H1 (cell line): ENCODE results near the gene FCMR. TPM values are rescaled to one million over a fixed set of nuclear protein-coding genes. Genes with fewer than 3 reads are reported as not detected.

Experiments used
- CTCF ChIA-PET: fragments of 300-600 bp; sonication (Branson Sonifier 250); formaldehyde crosslinking; loops from one replicate; lab custom pipeline; 2021; ENCODE audit not compliant: partially characterized antibody; lab: Charles Lee
- POLR2A ChIA-PET: fragments of 300-600 bp; sonication (Branson Sonifier 250); formaldehyde crosslinking; loops from one replicate; lab custom pipeline; 2021; ENCODE audit warnings: inconsistent platforms; ENCODE audit not compliant: partially characterized antibody; lab: Charles Lee
- DNase-seq, 2 experiments: peaks; one replicate each; pipeline versions ENCODE4 v3.0.0 to v3.0.0-alpha.2; 2010 to 2022; ENCODE audit warnings: low spot score in 2 of 2, low read depth in 1 of 2, mixed read lengths in 1 of 2
- FAIRE-seq: peaks from 2 replicates; lab custom pipeline; 2011; peaks lifted over from hg19 to GRCh38; lab: Jason Lieb, UNC
- H2AFZ ChIP-seq: 2 replicates; pipeline ENCODE4 v1.8.1; 2012; ENCODE audit warnings: low read length, inconsistent platforms
- H2AK5ac ChIP-seq: 2 replicates; pipeline ENCODE4 v1.6.1; 2013; ENCODE audit warnings: low read depth, low read length
- H2BK120ac ChIP-seq: replicated peaks from 2 replicates; pipeline ENCODE3; 2013; ENCODE audit warnings: low read depth, low read length, inconsistent platforms
- H2BK12ac ChIP-seq: 2 replicates; pipeline ENCODE4 v1.6.1; 2013; ENCODE audit warnings: low read depth, low read length
- H2BK15ac ChIP-seq: 2 replicates; pipeline ENCODE4 v1.6.1; 2013; ENCODE audit warnings: low read length
- H2BK20ac ChIP-seq: 2 replicates; pipeline ENCODE4 v1.6.1; 2013; ENCODE audit warnings: low read length
- H2BK5ac ChIP-seq: 2 replicates; pipeline ENCODE4 v1.6.1; 2013; ENCODE audit warnings: low read depth, low read length
- H3K14ac ChIP-seq: 2 replicates; pipeline ENCODE4 v1.6.1; 2013; ENCODE audit warnings: inconsistent platforms; ENCODE audit not compliant: insufficient read length
- H3K18ac ChIP-seq: 2 replicates; pipeline ENCODE4 v1.6.1; 2013; ENCODE audit warnings: low read length; ENCODE audit errors: extremely low read depth
- H3K23ac ChIP-seq: 2 replicates; pipeline ENCODE4 v1.6.1; 2013; ENCODE audit warnings: inconsistent platforms; ENCODE audit not compliant: insufficient read length
- H3K23me2 ChIP-seq: 2 replicates; pipeline ENCODE4 v1.6.1; 2013; ENCODE audit warnings: low read depth, low read length
- H3K27ac ChIP-seq: 2 replicates; pipeline ENCODE4 v1.6.1; 2011; ENCODE audit warnings: low read depth, low read length, inconsistent platforms
- H3K27me3 ChIP-seq, 4 experiments: replicated peaks in 1 of 4; 1 replicate in 1 of 4; 2 replicates in 3 of 4; pipeline versions ENCODE4 v1.6.1 to v1.8.1; 2011 to 2013; ENCODE audit warnings: low read length in 3 of 4, mild to moderate bottlenecking in 3 of 4, inconsistent platforms in 2 of 4, mixed read lengths in 2 of 4, moderate library complexity in 1 of 4; ENCODE audit not compliant: control insufficient read depth in 3 of 4, insufficient read depth in 3 of 4; ENCODE audit errors: extremely low read depth in 1 of 4
- H3K36me3 ChIP-seq, 4 experiments: 2 replicates each; pipeline versions ENCODE4 v1.6.1 to v1.8.1; 2011 to 2013; ENCODE audit warnings: mild to moderate bottlenecking in 4 of 4, low read length in 3 of 4, moderate library complexity in 2 of 4, control low read depth in 1 of 4, inconsistent platforms in 1 of 4; ENCODE audit not compliant: insufficient read depth in 4 of 4, control insufficient read depth in 2 of 4
- H3K4ac ChIP-seq: replicated peaks from 2 replicates; pipeline ENCODE3; 2013; ENCODE audit warnings: low read length, low read depth, mixed read lengths, inconsistent platforms; ENCODE audit not compliant: insufficient read length
- H3K4me1 ChIP-seq, 4 experiments: replicated peaks in 1 of 4; 1 replicate in 1 of 4; 2 replicates in 3 of 4; pipeline versions ENCODE4 v1.6.1 to v1.8.1; 2011 to 2013; ENCODE audit warnings: low read length in 3 of 4, inconsistent platforms in 2 of 4, mixed read lengths in 1 of 4; ENCODE audit not compliant: insufficient read depth in 4 of 4, control insufficient read depth in 3 of 4
- H3K4me2 ChIP-seq, 2 experiments: 2 replicates each; pipeline versions ENCODE4 v1.6.1 to v1.8.1; 2011 to 2013; ENCODE audit warnings: low read depth in 2 of 2, low read length in 2 of 2, control low read depth in 1 of 2, inconsistent platforms in 1 of 2, mild to moderate bottlenecking in 1 of 2; ENCODE audit not compliant: insufficient read depth in 1 of 2
- H3K4me3 ChIP-seq, 4 experiments: fragments of 200-600, 300-600 bp in 1 of 4; sonication (generic), shearing (Covaris generic), sonication (Bioruptor Twin) in 1 of 4; 2 replicates each; pipeline versions ENCODE4 v1.5.1 to v1.8.1; 2011 to 2016; ENCODE audit warnings: low read length in 4 of 4, low read depth in 3 of 4, control low read depth in 2 of 4, inconsistent platforms in 2 of 4, mild to moderate bottlenecking in 2 of 4, mixed read lengths in 1 of 4, moderate library complexity in 1 of 4; ENCODE audit not compliant: insufficient read depth in 2 of 4; ENCODE audit errors: extremely low read depth in 1 of 4
- H3K56ac ChIP-seq: replicated peaks from 2 replicates; pipeline ENCODE3; 2013; ENCODE audit warnings: low read depth, mild to moderate bottlenecking, mixed read lengths, low read length, inconsistent platforms; ENCODE audit not compliant: insufficient read length
- H3K79me1 ChIP-seq: 2 replicates; pipeline ENCODE4 v1.6.1; 2013; ENCODE audit warnings: low read depth, low read length, control low read depth
- H3K79me2 ChIP-seq, 2 experiments: 2 replicates each; pipeline versions ENCODE4 v1.6.1 to v1.8.1; 2012 to 2013; ENCODE audit warnings: low read length in 2 of 2, mild to moderate bottlenecking in 2 of 2, inconsistent platforms in 1 of 2; ENCODE audit not compliant: insufficient read depth in 2 of 2, control insufficient read depth in 1 of 2
- H3K9ac ChIP-seq, 4 experiments: replicated peaks in 1 of 4; 1 replicate in 1 of 4; 2 replicates in 3 of 4; pipeline versions ENCODE4 v1.6.1 to v1.8.1; 2011 to 2013; ENCODE audit warnings: low read depth in 3 of 4, low read length in 3 of 4, control low read depth in 2 of 4, mild to moderate bottlenecking in 2 of 4, moderate library complexity in 2 of 4, inconsistent platforms in 1 of 4; ENCODE audit errors: extremely low read depth in 1 of 4
- H3K9me3 ChIP-seq, 2 experiments: 2 replicates each; pipeline versions ENCODE4 v1.6.1 to v1.8.1; 2012 to 2013; ENCODE audit warnings: mild to moderate bottlenecking in 2 of 2, moderate library complexity in 2 of 2, control low read depth in 1 of 2, inconsistent platforms in 1 of 2, low read depth in 1 of 2, low read length in 1 of 2, mixed read lengths in 1 of 2; ENCODE audit not compliant: insufficient read depth in 2 of 2
- H4K20me1 ChIP-seq, 2 experiments: replicated peaks in 1 of 2; 2 replicates each; pipeline versions ENCODE3 to v1.8.1; 2011 to 2013; ENCODE audit warnings: inconsistent platforms in 2 of 2, low read length in 2 of 2, mild to moderate bottlenecking in 1 of 2; ENCODE audit not compliant: insufficient read depth in 2 of 2, control insufficient read depth in 1 of 2
- H4K5ac ChIP-seq: 2 replicates; pipeline ENCODE4 v1.6.1; 2013; ENCODE audit warnings: low read length, low read depth, mixed read lengths, inconsistent platforms; ENCODE audit not compliant: insufficient read length
- H4K8ac ChIP-seq: 2 replicates; pipeline ENCODE4 v1.8.0; 2013; ENCODE audit warnings: mild to moderate bottlenecking, moderate library complexity, low read length, inconsistent platforms; ENCODE audit not compliant: insufficient read depth; ENCODE audit errors: extremely low read depth
- H4K91ac ChIP-seq: replicated peaks from 2 replicates; pipeline ENCODE3; 2013; ENCODE audit warnings: low read length, mixed read lengths, inconsistent platforms; ENCODE audit not compliant: insufficient read length
- BRCA1 ChIP-seq: IDR thresholded peaks from 2 replicates; pipeline ENCODE4 v1.6.1; 2012; ENCODE audit warnings: low read depth, low read length, improper control_type of control experiment
- HDAC6 ChIP-seq: IDR thresholded peaks from one replicate; pipeline ENCODE4 v1.7.1; 2012; ENCODE audit warnings: low read depth, mild to moderate bottlenecking, inconsistent platforms, low read length, moderate library complexity
- NRF1 ChIP-seq: IDR thresholded peaks from 2 replicates; pipeline ENCODE4 v1.6.1; 2011; ENCODE audit warnings: mild to moderate bottlenecking, low read depth, low read length, improper control_type of control experiment
- PHF8 ChIP-seq: fragments of 200-600 bp; sonication (generic); conservative IDR thresholded peaks from 2 replicates; pipeline ENCODE4 v1.7.1; 2012; ENCODE audit warnings: low read depth, mild to moderate bottlenecking, inconsistent platforms, low read length, moderate library complexity
- RFX5 ChIP-seq: IDR thresholded peaks from 2 replicates; pipeline ENCODE4 v1.6.1; 2011; ENCODE audit warnings: low read depth, low read length, improper control_type of control experiment, borderline replicate concordance
- SP1 ChIP-seq: IDR thresholded peaks from 2 replicates; pipeline ENCODE4 v1.6.1; 2011; ENCODE audit warnings: low read depth, low read length
- WGBS, 2 experiments: shearing (Covaris generic) in 1 of 2; methylation state at CpG; one replicate each; pipeline versions ENCODE4 v1.1.6 to v1.1.7; 2013 to 2015; ENCODE audit warnings: low lambda C conversion rate in 2 of 2, mixed read lengths in 2 of 2, inconsistent platforms in 1 of 2, low coverage in 1 of 2, missing lambda C conversion rate in 1 of 2; ENCODE audit not compliant: insufficient replicate concordance in 2 of 2, insufficient coverage in 1 of 2, insufficient read length in 1 of 2; ENCODE audit errors: extremely low coverage in 1 of 2, missing lambda C conversion rate in 1 of 2; 5-methylcytosine and 5-hydroxymethylcytosine counted together
- polyA plus RNA-seq, 7 experiments: library from polyadenylated mRNA; depleted of rRNA in 3 of 7; stranded (reverse) in 5 of 7; unstranded in 2 of 7; fragments of >200 nt in 5 of 7; fragments of 200-250 nt in 2 of 7; gene quantifications; 1 replicate in 5 of 7; 2 replicates in 1 of 7; 4 replicates in 1 of 7; pipeline versions ENCODE4 v1.2.1 to v1.2.3, GENCODE V29; 2011 to 2013; ENCODE audit warnings: missing spikeins in 2 of 7, mixed read lengths in 2 of 7
- total RNA-seq: library from RNA; stranded (reverse); fragmentation: NEBNext Ultra II Directional; extraction: Animal tissue kit (Norgen Biotek cat#: 25700); gene quantifications from 2 replicates; pipeline ENCODE4 v1.2.1, GENCODE V29; 2021
- TF ChIP-seq, protein P1 (sequence below): IDR thresholded peaks from 2 replicates; pipeline ENCODE4 v1.6.1; 2012; ENCODE audit warnings: low read length, inconsistent platforms

The FCMR gene
- total and polyA plus RNA-seq, 2 of the 8 experiments (the other 6 are each of a cell fraction or from before 2014, with no cell fraction given), result 0.53 TPM; not detected in 1

DNA sequence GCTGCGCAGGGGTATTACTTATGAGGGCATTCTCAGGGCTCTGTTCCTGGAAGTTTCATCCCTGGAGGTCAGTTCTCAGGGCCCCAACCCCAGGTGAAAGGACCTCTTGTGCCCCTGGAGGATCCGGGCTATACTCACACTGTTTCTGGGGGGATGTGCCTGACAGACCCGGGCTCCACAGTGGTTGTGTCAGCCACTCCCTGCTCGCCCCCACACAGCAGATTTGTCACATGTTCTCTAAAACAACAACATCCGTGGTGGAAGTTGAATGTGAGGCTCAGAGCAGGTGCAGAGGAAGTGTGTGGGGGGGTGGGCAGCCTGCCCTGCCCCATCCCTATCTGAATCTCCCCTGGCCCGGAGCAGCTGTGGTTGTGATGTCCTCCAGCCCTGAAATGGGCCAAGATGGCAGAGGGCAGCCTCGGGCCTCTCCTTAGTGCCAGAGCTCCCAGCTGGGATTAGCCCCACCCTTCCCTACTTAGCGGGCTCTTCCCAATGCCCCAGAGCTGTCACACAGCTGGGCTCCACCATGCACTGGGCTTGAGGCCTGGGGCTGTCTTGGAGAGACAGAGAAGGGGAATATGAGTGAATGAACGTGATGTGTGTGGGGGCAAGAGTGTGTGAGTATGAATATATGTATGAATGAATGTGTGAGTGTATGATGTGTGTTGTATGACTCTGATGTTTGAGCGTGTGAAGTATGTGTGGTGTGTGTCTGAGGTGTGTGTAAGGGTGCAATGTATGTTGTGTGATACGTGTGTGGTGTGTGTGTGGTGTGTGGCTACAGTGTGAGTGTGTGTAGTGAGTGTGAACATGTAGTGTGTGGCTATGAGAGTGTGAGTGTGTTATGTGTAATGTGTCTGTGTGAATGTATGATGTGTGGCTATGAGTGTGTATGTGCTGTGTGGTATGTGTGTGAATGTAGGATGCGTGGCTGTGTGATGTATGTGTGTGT is 1.5 kb upstream of the FCMR start:
- Histone ChIP-seq H3K14ac (no peak overlapping the region), H3K4me2 (no peak overlapping the region; a peak in 1 of 4 replicates), H2BK12ac (peak overlapping the region; percentile 53), H3K18ac (no peak overlapping the region), H3K4ac (no peak overlapping the region), H3K4me1 (no peaks in the 10 kb centered on the region), H4K5ac (no peak overlapping the region), H2BK120ac (no peak overlapping the region), H3K79me2 (no peaks in the 10 kb centered on the region), H3K56ac (peak overlapping the region; percentile 88), H2AK5ac (peak overlapping the region; percentile 91), H3K27ac (no peak overlapping the region), H4K91ac (peak overlapping the region; percentile 72)
- no peak for DNase-seq
- CTCF ChIA-PET, result interaction anchor here (0.6 to 12.9 kb wide), 11 partner anchors 6 to 1465 kb away, joined by 3 to 180 read pairs (median 6); partner anchors contain the start of gene IL20
- no peak for TF ChIP-seq PHF8
- no peak for TF ChIP-seq RFX5
- TF ChIP-seq BRCA1, result no peak
- TF ChIP-seq HDAC6, result no peak
- TF ChIP-seq, protein P1, sequence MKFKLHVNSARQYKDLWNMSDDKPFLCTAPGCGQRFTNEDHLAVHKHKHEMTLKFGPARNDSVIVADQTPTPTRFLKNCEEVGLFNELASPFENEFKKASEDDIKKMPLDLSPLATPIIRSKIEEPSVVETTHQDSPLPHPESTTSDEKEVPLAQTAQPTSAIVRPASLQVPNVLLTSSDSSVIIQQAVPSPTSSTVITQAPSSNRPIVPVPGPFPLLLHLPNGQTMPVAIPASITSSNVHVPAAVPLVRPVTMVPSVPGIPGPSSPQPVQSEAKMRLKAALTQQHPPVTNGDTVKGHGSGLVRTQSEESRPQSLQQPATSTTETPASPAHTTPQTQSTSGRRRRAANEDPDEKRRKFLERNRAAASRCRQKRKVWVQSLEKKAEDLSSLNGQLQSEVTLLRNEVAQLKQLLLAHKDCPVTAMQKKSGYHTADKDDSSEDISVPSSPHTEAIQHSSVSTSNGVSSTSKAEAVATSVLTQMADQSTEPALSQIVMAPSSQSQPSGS, result no peak
- TF ChIP-seq SP1, result no peak
- TF ChIP-seq NRF1, result no peak
- TF ChIP-seq, all 59 proteins: peak for 0
- Histone ChIP-seq H3K36me3 (peaks cover 0 to 5% (median 0%) of the 10 kb centered on the region in 4 experiments; a peak in 1 of 8 replicates), H4K20me1 (peaks cover 0 to 11% of the 10 kb centered on the region in 2 experiments), H3K27me3 (peaks cover 0 to 2% (median 0%) of the 10 kb centered on the region in 4 experiments; a peak in 1 of 7 replicates), H2AFZ (no peak overlapping the region), H2BK20ac (0 out of 2 replicates have a peak overlapping the region, but pooled peaks have one; percentile 52), H3K4me3 (no peak overlapping the region), H3K23ac (no peak overlapping the region), H3K9ac (no peak overlapping the region), H2BK5ac (peak overlapping the region; percentile 11; the same call in 1 of the 2 replicates), H3K23me2 (peaks cover 12% of the 10 kb centered on the region), H3K79me1 (0 out of 2 replicates have a peak, but pooled peaks cover 2% of the 10 kb centered on the region), H4K8ac (no peak overlapping the region), H2BK15ac (peak overlapping the region; percentile 90), H3K9me3 (no peaks in the 10 kb centered on the region; a peak in 1 of 4 replicates)
- WGBS, 2 experiments, result 89 to 100% methylated on average over 1 to 12 of the region's 12 CpGs
- no peak for FAIRE-seq
- POLR2A ChIA-PET, result no interaction called here
